DND-41 (cell line): ENCODE data around the gene PML.
"Not testable (repeated sequence)": the region's sequence is repeated elsewhere in the genome, so short reads cannot be mapped to it uniquely, and the experiment has no call there.

Experiments used
- EZH2 ChIP-seq: IDR thresholded peaks from 3 replicates; pipeline ENCODE4 v1.6.1; 2012; ENCODE audit warnings: borderline replicate concordance, low read depth, mild to moderate bottlenecking, moderate library complexity, low read length, inconsistent platforms; ENCODE audit not compliant: severe bottlenecking
- TF ChIP-seq, protein P1 (sequence below): IDR thresholded peaks from 2 replicates; pipeline ENCODE4 v1.5.1; 2012; ENCODE audit warnings: borderline replicate concordance, low read length, moderate library complexity, mild to moderate bottlenecking; ENCODE audit not compliant: poor library complexity, severe bottlenecking; ENCODE audit errors: extremely low read depth

DNA sequence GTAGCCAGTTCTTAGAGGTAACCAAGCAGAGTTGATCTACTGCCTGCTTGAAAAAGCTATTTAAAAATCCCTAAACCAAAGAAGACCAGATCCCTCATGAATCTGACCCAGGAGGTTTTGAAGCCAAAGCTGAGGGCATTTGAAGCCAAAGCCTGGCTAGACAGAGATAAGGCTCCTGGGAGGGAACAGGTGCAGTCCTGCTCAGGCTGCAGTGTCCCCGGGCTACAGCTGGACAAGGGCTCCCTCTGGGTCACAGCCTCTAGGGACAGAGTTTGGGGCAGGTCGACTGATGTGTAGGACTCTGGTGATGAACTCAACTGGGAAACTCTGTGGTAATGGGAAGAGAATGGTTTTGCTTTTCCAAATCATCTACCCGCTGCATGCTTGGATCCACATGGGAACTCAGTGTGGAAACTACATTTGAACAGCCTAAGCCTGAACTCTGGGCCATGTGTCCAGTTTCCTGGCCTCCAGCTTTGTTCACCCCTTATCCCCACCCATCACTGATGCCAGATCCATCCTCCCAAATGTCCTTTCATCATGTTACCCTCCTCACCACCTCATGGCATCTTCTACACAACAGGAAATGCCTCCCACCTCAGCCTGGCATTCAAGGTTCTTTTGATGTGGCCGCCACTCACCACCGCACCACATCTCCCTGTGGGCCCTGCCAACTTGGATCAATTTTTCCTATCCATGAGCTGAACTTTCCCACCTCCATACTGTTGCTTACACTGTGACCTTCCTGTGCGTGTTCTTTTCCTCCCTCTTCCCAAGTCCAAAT lies 64.7 kb downstream of the PML start:
- TF ChIP-seq, protein P1, sequence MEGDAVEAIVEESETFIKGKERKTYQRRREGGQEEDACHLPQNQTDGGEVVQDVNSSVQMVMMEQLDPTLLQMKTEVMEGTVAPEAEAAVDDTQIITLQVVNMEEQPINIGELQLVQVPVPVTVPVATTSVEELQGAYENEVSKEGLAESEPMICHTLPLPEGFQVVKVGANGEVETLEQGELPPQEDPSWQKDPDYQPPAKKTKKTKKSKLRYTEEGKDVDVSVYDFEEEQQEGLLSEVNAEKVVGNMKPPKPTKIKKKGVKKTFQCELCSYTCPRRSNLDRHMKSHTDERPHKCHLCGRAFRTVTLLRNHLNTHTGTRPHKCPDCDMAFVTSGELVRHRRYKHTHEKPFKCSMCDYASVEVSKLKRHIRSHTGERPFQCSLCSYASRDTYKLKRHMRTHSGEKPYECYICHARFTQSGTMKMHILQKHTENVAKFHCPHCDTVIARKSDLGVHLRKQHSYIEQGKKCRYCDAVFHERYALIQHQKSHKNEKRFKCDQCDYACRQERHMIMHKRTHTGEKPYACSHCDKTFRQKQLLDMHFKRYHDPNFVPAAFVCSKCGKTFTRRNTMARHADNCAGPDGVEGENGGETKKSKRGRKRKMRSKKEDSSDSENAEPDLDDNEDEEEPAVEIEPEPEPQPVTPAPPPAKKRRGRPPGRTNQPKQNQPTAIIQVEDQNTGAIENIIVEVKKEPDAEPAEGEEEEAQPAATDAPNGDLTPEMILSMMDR, result not testable (repeated sequence)
- TF ChIP-seq EZH2, result not testable (repeated sequence)
